PC-3 (cell line): Measurements from ENCODE around the gene SCD. TPM values are rescaled to one million over a fixed set of nuclear protein-coding genes. Genes with fewer than 3 reads are reported as not detected.

Source experiments
- ATAC-seq: fragments of 200-7000 bp; cut with Tn5 transposase; 2 replicates; pipeline ENCODE4 v1.9.1; 2020; ENCODE audit warnings: mild to moderate bottlenecking, moderate library complexity
- BruUV-seq: library from RNA; stranded (reverse); fragments of 400-500 nt; replicated peaks from 2 replicates; lab custom pipeline; 2021; lab: Mats Ljungman, UMichigan
- CTCF ChIA-PET: fragments of 300-600 bp; sonication (Branson Sonifier 250); formaldehyde crosslinking; loops from one replicate; lab custom pipeline; 2022; ENCODE audit warnings: antibody characterized with exemption; lab: Charles Lee
- POLR2A ChIA-PET: fragments of 300-600 bp; sonication (Branson Sonifier 250); formaldehyde crosslinking; loops from one replicate; lab custom pipeline; 2022; ENCODE audit warnings: antibody characterized with exemption; ENCODE audit not compliant: unreplicated experiment; lab: Charles Lee
- DNase-seq: peaks from one replicate; pipeline ENCODE4 v3.0.0-alpha.2; 2015
- H2AFZ ChIP-seq: fragments of 300-600 bp; sonication (generic); 2 replicates; pipeline ENCODE4 v1.6.0; 2016; ENCODE audit warnings: antibody characterized with exemption, low read length
- H3F3A ChIP-seq: fragments of 300-600 bp; sonication (generic); one replicate; pipeline ENCODE4 v1.6.0; 2017; ENCODE audit warnings: antibody characterized with exemption, low read length, control low read depth, mild to moderate bottlenecking; ENCODE audit not compliant: unreplicated experiment
- H3K27ac ChIP-seq: fragments of 300-600 bp; sonication (generic); 2 replicates; pipeline ENCODE4 v1.5.1; 2016; ENCODE audit warnings: mild to moderate bottlenecking, low read length
- H3K27me3 ChIP-seq: fragments of 300-600 bp; sonication (generic); 2 replicates; pipeline ENCODE4 v1.6.1; 2016; ENCODE audit warnings: low read length, mixed read lengths
- H3K36me3 ChIP-seq: fragments of 300-600 bp; sonication (generic); 2 replicates; pipeline ENCODE4 v1.6.1; 2016; ENCODE audit warnings: low read depth, mixed run types, low read length, mixed read lengths
- H3K4me1 ChIP-seq: fragments of 300-600 bp; sonication (generic); 2 replicates; pipeline ENCODE4 v1.5.1; 2016; ENCODE audit warnings: low read length; ENCODE audit not compliant: insufficient read depth
- H3K4me2 ChIP-seq: fragments of 300-600 bp; sonication (generic); 2 replicates; pipeline ENCODE4 v1.6.0; 2016; ENCODE audit warnings: low read length
- H3K4me3 ChIP-seq: fragments of 300-600 bp; sonication (generic); 2 replicates; pipeline ENCODE4 v1.5.1; 2016; ENCODE audit warnings: mild to moderate bottlenecking, low read length, mixed read lengths
- H3K79me2 ChIP-seq: fragments of 300-600 bp; sonication (generic); 2 replicates; pipeline ENCODE4 v1.6.1; 2017; ENCODE audit warnings: low read length, mixed read lengths
- H3K9ac ChIP-seq: fragments of 300-600 bp; sonication (generic); 2 replicates; pipeline ENCODE4 v1.6.0; 2016; ENCODE audit warnings: mild to moderate bottlenecking, low read length
- H3K9me2 ChIP-seq: fragments of 300-600 bp; sonication (generic); replicated peaks from 2 replicates; pipeline ENCODE4 v1.6.1; 2016; ENCODE audit warnings: mixed run types, low read length, mixed read lengths
- H3K9me3 ChIP-seq: fragments of 300-600 bp; sonication (generic); 2 replicates; pipeline ENCODE4 v1.6.1; 2016; ENCODE audit warnings: low read length, mixed read lengths
- H4K20me1 ChIP-seq: fragments of 300-600 bp; sonication (generic); 2 replicates; pipeline ENCODE4 v1.6.1; 2016; ENCODE audit warnings: low read length, mixed read lengths
- EZH2 ChIP-seq: fragments of 300-600 bp; sonication (generic); IDR thresholded peaks from one replicate; pipeline ENCODE4 v1.6.1; 2017; ENCODE audit warnings: antibody characterized with exemption, mild to moderate bottlenecking, low read length; ENCODE audit not compliant: unreplicated experiment
- EZH2phosphoT487 ChIP-seq: fragments of 300-600 bp; sonication (generic); IDR thresholded peaks from 2 replicates; pipeline ENCODE4 v1.6.1; 2018; ENCODE audit warnings: mild to moderate bottlenecking, antibody characterized with exemption, low read length, borderline replicate concordance
- intact Hi-C: fragments of 100-400 bp; cut with micrococcal nuclease; formaldehyde crosslinking; loops from 2 replicates; pipeline ENCODE4 v1.9.0; 2023
- total RNA-seq: library from RNA; depleted of rRNA; stranded (reverse); fragments of >200 nt; gene quantifications from 2 replicates; pipeline ENCODE4 v1.2.3, GENCODE V29; 2014
- TF ChIP-seq, protein P1 (sequence below): fragments of 300-600 bp; sonication (generic); conservative IDR thresholded peaks from 2 replicates; pipeline ENCODE4 v1.5.1; 2017; ENCODE audit warnings: antibody characterized with exemption, low read depth, mild to moderate bottlenecking, low read length

Gene SCD
- total RNA-seq, 1 experiment from 2014 or later: 121 TPM

DNA sequence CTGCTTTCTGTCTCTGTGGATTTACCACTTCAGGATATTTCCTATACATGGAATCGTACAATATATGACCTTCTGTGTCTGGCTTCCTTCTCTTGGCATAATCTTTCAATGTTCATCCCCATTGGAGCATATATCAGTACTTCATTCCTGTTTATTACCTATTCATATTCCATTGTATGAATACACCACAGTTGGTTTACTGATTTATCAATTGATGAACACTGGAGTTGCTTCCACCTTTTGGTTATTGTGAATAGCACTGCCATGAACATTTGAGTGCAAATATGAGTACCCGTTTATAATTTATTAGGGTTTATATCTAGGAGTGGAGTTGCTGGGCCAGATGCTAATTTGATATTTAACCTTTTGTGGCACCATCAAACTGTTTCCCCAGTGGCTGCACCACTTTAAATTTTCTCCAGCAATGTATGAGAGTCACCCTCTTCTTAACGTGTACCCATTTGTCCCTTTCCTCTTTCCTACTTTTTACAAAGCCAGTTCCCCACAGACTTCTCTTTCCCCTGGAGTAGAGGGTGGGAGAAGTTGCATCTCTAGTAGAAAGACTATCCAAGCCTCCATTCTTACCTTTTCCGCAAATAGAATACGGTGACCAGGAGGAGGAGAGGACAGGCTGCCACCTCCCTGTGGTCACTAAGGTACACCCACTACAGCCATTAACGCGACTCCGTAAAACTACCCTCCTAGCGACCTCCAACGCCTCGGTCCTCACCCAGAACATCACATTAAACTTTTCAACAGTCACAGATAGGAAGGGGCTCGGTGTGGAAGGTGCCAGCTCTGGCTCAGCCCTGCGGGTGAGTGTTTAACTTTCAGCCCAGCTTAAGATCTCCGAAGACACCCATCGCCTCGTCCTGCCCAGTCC is 25.6 kb downstream of the SCD start:
- ChIA-PET POLR2A (interaction anchor here (0.6 to 2.1 kb wide), 8 partner anchors 22 to 149 kb away, joined by 3 to 31 read pairs (median 6); partner anchors contain the start of gene SCD), CTCF (interaction anchor here (0.6 to 0.7 kb wide), 3 partner anchors 37 to 339 kb away, joined by 5 to 6 read pairs (median 6); no protein-coding TSS in a partner anchor)
- H4K20me1 ChIP-seq: no peaks in the 10 kb centered on the region
- TF ChIP-seq, protein P1, sequence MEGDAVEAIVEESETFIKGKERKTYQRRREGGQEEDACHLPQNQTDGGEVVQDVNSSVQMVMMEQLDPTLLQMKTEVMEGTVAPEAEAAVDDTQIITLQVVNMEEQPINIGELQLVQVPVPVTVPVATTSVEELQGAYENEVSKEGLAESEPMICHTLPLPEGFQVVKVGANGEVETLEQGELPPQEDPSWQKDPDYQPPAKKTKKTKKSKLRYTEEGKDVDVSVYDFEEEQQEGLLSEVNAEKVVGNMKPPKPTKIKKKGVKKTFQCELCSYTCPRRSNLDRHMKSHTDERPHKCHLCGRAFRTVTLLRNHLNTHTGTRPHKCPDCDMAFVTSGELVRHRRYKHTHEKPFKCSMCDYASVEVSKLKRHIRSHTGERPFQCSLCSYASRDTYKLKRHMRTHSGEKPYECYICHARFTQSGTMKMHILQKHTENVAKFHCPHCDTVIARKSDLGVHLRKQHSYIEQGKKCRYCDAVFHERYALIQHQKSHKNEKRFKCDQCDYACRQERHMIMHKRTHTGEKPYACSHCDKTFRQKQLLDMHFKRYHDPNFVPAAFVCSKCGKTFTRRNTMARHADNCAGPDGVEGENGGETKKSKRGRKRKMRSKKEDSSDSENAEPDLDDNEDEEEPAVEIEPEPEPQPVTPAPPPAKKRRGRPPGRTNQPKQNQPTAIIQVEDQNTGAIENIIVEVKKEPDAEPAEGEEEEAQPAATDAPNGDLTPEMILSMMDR: no peak
- no peak for TF ChIP-seq EZH2phosphoT487
- TF ChIP-seq EZH2: no peak
- ATAC-seq (no peak), DNase-seq (no peak)
- H3F3A ChIP-seq: peaks cover 5% of the 10 kb centered on the region
- peaks cover 37% of the 10 kb centered on the region for H3K4me1 ChIP-seq
- no peaks in the 10 kb centered on the region for H3K27me3 ChIP-seq
- no peaks in the 10 kb centered on the region for H3K36me3 ChIP-seq
- intact Hi-C loops: loop anchor here (5.0 kb wide), 1 partner anchor 85 kb away; the partner anchor contains the start of gene BLOC1S2
- no peaks in the 10 kb centered on the region for H3K9me2 ChIP-seq
- H2AFZ ChIP-seq: peak overlapping the region; percentile 64; the same call in 1 of the 2 replicates
- H3K9ac ChIP-seq: peak overlapping the region; percentile 100
- peak overlapping the region; percentile 100 for H3K27ac ChIP-seq
- BruUV-seq: no TSS peak
- H3K4me3 ChIP-seq: peak overlapping the region; percentile 53
- H3K79me2 ChIP-seq: peaks cover 22% of the 10 kb centered on the region
- no peaks in the 10 kb centered on the region for H3K9me3 ChIP-seq
- peak overlapping the region; percentile 100 for H3K4me2 ChIP-seq

DNA sequence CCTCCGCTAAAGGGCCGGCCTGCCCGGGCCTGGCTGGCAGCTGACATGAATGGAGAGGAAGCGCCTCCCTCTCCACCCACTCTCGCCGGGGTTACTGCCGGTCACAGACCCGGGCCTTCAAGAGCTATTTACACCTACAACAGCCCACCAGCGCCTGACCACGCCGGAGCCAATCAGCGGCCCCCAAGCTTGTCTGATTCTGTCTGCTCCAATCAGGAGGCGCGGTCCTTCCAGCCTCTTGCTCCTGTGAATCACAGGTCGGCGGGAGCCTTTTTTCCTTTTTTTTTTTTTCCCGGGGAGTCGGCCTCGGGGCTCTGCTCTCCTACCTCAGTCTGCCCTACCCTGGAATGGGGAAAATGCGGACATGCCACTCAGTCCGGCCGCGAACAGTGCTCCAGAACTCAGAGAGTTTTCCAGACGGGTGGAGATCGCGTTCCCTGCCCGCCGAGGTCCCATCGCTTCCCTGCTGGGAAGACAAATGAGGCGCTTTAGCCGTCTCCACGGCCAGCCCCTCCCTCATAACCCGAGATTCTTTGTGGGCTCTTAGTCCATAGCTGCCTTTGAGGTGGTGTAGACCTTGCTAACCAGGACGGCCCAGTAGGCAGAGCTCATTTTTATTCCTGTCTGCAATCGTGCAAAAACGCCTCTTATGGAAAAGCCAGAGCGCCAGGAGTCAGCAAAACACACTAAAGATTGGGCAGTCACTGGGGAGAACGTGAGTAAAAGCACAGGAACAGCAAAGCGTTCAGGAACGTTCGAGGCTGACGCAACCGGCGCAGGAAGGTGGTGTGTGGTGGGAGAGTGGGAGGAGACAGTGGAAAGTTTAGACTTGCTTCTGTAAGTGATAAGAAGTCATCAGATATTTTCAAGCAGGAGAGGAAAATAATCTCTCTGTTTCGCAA is 26.5 kb downstream of the SCD start:
- Histone ChIP-seq H3K4me3 (peak overlapping the region; percentile 92), H4K20me1 (no peaks in the 10 kb centered on the region), H3K36me3 (no peaks in the 10 kb centered on the region), H3K4me1 (peaks cover 37% of the 10 kb centered on the region), H3K79me2 (peaks cover 22% of the 10 kb centered on the region), H3K27me3 (no peaks in the 10 kb centered on the region), H3K9ac (peak overlapping the region; percentile 100), H3F3A (peaks cover 5% of the 10 kb centered on the region), H2AFZ (peak overlapping the region; percentile 64), H3K9me3 (no peaks in the 10 kb centered on the region), H3K9me2 (no peaks in the 10 kb centered on the region), H3K4me2 (peak overlapping the region; percentile 100), H3K27ac (peak overlapping the region; percentile 100)
- ATAC-seq: peak; percentile 76
- intact Hi-C loops: loop anchor here (1.0 to 5.0 kb wide), 3 partner anchors 26 to 86 kb away; partner anchors contain the start of genes BLOC1S2 and SCD
- ChIA-PET CTCF (interaction anchor here (0.5 to 0.7 kb wide), 3 partner anchors 60 to 338 kb away, joined by 3 to 6 read pairs (median 6); no protein-coding TSS in a partner anchor), POLR2A (interaction anchor here (0.6 to 2.1 kb wide), 11 partner anchors 21 to 1872 kb away, joined by 3 to 31 read pairs (median 5); partner anchors contain the start of genes GBF1 and SCD)
- DNase-seq: peak; percentile 94
- BruUV-seq: TSS peak; percentile 86
- no peak for TF ChIP-seq EZH2
- TF ChIP-seq, protein P1: no peak
- no peak for TF ChIP-seq EZH2phosphoT487
